Dedifferentiated amniotic fluid mesenchymal stem cell (primary cell): Measurements from ENCODE around the gene MAPK1IP1L.

Experiments
- DNase-seq: peaks from one replicate; pipeline ENCODE4 v3.0.0-alpha.2; 2016; ENCODE audit errors: extremely low spot score

Gene MAPK1IP1L

DNA sequence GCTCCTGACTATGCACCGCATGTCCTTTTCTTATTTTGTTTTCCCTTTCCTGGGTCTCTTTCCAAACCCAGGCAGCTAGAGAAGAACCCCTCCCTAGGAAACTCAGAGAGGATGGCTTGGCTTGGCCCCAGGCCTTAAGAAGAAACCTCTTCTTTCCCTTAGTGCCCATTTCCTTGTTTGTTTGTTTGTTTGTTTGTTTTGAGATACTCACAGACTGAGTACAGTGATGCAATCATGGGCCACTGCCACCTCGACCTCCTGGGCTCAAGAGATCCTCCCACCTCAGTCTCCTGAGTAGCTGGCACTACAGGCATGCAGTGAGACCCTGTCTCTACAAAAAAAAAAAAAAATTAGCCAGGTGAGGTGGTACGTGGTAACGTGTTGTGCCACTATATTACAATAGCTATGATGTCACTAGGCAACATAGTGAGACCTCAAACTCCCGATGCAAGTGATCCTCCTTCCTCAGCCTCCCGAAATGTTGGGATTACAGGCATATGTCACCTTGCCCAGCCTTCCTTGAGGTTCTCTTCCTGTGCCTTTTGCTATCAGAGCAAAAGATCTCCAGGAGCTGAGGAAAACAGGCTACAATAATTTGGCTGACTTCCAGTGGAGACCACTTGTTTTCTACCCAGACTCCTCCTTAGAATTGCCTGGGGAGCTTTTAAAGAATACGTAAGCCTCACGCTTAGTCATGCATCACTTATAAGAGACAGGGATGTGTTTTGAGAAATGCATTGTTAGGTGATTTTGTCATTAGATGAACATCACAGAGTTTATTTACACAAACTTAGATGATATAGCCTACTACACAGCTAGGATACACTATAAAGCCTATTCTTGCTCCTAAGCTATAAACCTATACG is 43.1 kb downstream of the MAPK1IP1L start:
- no peak for DNase-seq

DNA sequence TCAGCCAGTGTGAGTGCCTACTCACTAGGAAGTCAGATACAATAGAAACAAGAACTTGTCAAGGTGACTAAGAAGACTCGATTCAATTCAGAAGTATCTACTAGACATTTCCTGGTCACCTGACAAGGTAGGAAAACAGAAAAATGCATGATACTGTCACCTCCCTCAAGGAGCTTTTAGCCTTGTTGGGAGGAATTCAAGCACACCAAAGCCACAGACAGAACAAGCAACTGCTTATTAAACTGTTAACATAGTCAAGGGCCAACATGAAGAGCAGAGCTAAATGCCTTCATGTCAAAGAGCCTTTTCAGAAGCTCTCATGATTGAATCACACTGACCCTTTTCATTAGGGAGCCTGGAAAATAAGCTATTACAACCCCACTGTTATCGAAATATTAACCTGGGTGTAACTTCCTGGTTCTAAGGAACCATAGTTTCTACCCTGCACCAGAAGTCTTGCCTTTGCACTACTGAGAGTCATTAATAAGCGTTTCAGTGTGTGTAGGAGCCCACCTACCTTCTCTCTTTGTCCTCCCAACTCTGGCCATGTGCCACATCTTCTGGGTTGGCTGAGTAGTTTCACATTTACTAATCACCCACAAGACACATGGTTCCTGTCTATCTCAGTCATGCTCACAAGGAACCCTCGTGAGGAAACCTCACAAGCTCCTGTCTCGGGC is 46.6 kb downstream of the MAPK1IP1L start:
- DNase-seq, result no peak

DNA sequence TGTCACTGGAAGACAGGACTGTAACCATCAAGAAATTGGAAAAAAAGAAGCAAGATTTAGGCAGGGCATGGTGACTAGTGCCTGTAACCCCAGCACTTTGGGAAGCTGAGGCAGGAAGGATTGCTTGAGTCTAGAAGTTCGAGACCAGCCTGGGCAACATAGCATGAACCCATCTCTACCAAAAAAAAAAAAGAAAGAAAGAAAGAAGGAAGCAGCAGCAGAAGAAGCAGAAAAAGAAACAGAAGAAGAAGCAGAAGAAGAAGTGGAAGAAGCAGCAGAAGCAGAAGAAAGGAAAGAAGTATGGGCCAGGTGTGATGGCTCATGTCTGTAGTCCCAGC is 47.1 kb downstream of the MAPK1IP1L start:
- DNase-seq, result no peak

DNA sequence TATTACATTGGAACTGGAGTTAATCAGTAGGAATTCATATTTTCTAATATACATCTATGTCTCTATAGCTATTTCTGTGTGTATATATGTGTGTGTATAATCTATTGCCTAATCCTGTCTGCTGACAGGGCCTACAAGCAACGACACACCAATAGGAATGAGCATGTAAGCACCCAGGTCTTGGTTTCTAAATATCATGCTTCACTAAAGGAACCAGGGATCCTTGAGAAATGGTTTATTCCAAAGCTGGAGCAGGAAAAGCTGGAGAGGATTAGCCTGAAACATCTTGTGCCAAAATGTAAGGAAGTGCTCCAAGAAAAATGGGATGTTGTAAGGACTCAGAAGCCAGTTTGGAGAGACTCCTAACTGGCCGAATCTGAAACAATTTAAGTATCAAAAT is 48.3 kb downstream of the MAPK1IP1L start:
- DNase-seq, result peak; percentile 55

DNA sequence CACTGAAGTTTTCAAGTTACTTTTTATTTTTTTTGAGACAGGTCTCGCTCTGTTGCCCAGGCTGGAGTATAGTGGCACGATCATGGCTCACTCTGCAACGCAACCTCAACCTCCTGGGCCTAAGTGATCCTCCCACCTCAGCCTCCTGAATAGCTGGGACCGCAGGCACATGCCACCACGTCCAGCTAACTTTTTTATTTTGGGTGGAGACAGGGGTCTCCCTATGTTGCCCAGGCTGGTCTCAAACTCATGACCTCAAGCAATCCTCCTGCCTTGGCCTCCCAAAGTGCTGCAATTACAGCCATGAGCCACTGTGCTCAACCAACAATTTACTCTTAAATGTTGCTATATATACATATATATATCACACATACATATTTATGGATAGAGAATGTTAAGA is 50.3 kb downstream of the MAPK1IP1L start:
- DNase-seq, result no peak

DNA sequence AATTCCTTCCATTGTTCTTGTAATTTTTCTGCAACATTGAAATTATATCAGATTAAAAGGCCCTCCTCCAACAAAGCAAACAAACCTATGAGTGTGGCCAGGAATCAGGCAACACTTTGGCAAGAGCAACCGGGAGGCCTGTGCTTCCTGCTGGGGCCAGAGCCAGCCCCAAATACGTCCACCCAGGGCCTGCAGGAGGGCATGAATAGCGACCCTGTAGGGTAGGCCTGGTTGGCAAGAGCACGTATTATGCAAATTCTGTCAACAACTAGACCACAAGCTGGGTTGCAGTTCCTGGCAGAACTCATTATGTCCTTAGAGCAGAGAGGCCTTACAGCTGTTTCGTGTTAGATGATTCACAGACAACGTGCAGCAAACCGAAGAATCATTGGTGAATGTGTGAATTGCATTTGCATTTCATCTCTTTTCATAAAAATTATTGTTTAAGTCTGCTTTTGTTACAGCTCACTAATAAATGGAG is 50.7 kb downstream of the MAPK1IP1L start:
- DNase-seq, result peak; percentile 97

DNA sequence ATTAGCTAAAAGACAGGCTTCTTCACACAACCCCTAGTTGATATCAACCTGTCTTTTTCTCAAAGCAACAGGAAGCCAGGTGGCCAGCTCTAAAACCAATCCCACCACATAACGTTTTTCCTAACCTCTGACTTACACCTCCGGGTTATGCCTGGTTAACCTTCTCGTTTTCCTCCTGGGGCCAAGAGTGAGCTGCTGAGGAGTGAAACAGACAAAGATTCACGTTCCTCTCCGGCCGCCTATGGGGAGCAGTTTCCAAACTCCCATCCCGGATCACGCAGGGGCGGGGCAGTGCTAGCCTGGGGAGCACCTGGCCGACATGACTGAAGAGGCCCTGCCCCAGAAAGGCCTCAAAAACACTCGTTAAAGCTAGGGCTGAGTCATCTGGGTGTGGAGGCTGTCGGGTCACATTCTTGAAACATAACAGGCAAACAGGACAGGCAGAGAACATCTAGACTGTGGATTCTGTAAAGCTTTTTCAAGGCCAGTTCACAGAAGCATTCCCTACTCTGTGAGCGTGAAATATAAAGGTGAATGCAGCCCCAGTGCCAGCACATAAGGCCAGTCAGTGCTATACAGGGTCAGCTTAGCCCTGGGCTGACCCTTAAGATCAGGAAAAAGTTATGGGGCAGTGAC is 51.7 kb downstream of the MAPK1IP1L start:
- DNase-seq, result peak; percentile 88

DNA sequence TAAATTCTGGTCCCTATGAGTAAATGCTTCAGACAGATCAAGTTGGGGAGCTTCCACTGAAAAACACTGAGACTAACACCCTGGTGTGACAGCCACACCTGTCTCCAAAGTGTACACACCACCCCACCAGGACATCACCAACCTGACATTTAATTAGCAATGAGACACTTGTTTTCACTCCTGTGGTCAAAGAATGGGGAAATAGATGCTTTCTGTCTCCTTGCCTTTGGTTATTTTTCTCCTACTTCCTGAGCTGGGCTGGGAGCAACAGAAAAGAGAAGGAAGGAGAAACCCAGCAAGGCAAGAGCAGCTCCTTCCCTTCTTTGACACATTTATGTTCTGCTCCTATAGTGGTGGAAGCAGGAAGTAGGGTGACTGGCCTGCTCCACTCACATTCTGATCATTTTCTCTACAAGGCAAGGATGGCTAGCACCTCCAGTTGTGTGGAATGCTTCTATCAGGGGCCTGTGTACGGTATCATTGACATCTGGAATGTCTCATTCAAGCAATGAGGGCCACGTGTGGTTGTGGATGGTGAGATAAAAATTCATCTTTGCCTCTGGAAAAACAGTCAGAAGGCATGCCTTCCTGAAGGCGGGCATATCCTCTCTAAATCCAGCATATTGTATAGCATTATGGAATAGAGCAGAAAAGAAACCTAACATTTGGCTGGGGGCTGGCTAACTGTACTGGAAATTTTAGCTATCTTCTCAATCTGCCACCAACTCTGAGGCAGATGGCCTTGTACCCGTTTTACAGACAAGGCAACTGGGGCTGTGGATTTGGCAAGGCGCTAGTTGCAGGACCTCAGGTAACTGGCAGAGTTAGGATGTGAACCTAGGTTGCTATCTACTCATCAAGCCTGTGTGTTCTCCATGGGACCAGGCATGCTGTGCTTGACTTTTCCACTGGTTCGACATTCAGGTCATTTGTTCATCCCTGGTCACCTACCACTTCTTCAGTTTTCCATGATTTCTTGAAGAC is 52.8 kb downstream of the MAPK1IP1L start:
- DNase-seq, result no peak

DNA sequence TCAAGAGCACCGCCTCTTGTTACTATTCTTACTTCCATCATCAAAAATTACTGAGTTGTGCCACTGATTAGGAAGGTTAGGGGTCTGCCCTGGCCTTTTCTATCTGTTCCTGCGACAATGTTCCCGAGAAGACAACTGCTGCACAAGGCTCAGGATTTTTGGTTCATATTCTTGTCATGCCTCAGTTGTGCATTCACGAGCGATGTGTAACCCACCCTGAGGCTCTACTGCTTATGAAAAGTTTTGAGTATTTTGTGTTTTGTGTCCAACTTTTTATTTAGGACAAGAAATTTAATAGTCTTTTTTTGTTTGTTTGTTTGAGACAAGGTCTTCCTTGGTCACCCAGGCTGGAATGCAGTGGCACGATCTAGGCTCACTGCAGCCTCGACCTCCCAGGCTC is 54.5 kb downstream of the MAPK1IP1L start:
- no peak for DNase-seq

DNA sequence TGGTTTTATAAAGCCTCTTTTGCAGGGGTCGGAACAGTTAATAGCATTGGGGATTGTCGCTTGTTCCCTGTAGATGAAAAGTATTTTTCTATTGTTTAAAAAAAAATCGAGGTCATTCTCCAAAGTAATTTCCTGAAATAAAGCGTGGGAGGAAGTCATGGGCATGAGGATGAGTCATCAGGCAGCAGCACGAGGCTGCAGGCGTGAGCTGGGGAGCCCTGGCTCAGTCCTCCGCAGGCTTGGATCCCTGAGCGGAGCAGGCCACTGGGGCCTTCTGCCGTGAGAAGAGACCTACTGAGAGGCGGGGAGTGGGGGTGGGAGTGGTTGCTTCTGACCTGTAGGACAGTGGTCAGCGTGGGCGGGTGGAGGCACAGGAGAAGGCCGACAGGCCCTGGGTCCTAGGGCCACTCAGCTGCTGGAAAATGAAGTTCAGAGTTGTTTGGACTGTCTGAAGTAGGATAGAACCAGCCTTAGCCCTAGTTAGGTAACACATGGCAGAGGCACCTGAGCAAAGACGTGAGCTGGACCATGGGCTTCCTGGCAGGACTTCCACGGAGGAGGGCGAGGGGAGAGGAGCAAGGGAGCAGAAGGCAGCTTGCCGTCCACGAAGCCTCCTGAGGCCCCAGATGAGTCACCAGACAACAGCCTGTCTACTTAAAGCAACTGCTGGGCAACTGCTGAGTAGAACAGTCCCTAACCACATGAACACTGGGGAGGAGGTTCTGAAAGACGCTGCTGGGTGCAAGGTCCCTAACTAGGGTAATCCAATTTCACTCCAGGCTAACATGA is 56.5 kb downstream of the MAPK1IP1L start:
- peak; percentile 96 for DNase-seq

DNA sequence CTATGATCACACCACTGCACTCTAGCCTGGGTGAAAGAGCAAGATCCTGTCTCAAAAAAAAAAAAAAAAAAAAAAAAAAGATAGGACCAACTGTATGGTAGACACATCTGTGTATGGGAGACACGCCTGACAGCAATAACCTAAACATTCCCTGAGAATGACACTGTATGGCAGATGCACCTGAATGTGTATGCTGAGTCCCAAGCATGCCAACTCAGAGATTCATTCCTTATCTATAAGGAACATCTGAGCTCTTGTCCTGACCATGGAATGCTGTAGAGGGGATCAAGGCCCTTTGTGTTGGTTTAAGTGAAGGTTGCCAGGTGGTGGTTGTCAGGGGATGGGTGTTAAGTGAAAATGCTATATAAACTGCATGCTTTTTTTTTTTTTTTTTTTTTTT is 58.4 kb downstream of the MAPK1IP1L start:
- no peak for DNase-seq

DNA sequence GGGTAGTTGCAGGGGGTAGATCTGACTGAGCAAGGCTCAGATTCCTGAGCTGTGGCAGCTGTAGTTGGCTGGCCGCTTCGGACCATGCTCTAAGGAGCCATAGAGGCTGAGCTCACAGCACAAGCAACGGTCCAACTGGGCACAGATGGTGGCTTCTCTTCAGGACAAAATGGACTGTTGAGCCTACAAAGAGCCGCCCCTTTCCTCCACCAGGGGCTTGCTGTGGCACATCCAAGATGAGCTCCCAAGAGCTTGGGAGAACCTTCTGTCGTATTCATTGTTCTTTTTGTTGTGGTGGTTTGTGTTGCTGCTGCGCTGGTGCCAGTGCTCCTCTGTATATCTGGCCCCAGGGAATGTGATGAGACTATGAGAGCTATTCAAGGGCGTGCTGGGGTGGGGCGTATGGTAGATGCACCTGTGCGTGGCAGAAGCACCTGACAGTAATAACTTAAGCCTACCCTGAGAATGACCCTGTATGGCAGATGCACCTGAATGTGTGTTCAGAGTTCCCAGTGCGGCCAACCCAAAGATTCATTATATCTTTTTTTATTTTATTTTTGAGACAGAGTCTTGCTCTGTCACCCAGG is 59.8 kb downstream of the MAPK1IP1L start:
- no peak for DNase-seq

DNA sequence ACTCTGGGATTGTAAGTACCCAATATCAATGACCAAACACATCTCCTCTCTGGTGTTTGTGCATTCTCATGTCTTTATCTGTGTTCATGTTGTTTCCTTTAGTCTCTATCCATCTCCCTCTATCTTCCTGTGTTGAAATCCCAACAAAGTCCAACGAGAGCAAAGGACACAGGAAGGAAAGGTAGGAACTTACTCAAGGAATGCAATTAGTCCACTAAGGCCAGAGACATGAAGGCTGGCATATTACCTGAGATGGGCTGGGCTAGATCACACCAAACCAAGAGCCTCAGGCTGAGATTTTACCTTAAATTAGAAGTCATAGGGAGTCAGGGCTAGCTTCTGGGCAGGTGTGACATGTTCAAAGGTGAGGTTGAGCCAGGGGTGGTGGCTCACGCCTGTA is 63.3 kb downstream of the MAPK1IP1L start:
- no peak for DNase-seq

DNA sequence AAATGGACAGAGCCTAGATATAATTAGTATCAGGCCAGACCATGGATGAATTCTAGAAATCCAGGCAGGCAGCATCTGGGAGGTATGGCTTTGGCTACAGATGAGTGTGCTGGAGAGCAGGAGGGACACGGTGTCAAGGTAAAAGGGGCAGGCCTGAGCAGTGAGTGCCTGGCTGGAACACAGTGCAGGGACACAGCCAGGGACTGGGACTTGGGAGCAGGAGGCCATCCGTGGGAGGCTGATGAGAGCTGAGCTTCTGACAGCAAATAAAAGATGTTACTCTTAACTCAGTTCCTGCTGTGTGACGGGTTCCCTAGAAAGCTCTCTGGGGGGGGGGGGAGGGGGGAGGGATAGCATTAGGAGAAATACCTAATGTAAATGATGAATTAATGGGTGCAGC is 64.0 kb downstream of the MAPK1IP1L start:
- no peak for DNase-seq

DNA sequence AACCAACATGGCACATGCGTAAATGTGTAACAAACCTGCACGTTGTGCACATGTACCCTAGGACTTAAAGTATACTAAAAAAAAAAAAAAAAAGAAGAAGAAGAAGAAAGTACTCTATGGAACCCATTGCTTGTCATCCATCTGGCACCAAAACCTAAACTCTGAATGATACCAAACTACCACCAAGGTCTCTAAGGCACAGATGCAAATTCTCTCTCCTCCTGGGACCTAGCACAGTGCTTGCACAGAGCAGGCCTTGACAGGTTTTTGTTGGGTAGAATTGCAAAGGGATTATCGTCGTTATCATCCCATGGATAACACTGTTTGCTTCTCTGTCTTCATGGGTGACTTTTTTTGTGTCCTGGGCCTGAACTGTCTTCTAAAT is 64.4 kb downstream of the MAPK1IP1L start:
- DNase-seq, result no peak

DNA sequence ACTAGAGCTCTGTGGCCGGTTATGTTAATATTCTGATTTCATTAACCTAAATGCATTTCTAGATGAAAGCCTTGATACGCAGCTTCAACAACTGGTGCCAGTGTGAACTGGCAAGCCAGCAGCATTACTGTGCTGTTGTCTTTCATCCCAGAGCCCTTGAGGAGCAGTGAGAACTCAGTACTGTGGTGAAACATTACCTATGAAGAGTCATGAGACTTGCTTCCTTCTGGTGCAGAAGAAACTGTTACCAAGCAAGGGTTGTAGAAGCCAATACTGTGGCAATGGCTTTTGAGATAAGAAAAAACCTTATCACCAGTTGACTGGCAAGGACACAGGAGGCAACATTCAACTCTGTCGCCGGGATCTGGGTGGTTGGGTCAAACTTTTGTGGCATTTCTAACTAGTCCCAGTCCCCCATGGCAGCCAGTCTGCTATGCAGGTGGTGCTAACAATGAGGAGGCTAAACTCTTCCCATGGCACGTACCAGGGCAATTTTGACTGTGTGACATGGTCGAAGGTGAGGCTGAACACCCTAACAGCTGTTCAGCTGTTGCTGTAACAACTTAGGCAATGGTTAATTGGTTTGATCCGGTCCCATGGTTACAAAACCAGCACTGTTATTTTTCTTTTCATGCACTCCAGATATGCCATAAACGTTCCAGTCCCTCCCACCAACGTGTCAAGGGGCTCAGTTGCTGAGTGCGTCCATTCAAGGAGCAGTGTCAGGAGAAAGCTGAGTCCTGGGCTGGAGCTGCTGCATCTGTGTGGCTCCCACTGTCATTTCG is 65.0 kb downstream of the MAPK1IP1L start:
- DNase-seq, result no peak

DNA sequence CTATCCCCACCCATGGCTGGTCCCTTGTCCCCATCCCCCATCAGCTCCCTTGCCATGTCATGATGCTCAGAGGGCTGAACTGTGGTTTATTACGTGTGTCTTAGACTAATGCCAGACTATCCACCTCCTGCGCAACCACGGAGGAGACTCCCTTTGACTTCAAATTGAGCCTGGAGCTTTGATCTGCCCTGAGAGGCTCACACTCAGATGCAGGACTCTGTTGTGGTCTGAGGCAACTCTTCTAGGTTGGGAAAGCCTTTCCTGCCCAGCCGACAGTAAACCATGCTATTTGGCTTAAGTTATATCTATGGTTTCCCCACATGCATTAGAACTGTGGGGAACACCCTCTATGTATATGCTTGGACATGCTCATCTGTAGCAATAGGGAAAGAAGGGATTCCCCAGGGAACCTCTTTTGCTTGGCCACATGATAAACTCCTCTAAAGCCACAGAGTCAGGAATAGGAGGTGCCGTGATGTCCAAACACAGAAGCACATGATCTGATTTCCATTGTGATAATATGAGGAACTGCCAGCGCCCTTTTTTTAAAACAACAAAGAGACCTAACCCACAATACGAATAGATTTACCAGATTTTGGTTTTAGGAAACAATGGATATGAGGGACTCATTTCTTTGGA is 66.5 kb downstream of the MAPK1IP1L start:
- DNase-seq, result no peak

DNA sequence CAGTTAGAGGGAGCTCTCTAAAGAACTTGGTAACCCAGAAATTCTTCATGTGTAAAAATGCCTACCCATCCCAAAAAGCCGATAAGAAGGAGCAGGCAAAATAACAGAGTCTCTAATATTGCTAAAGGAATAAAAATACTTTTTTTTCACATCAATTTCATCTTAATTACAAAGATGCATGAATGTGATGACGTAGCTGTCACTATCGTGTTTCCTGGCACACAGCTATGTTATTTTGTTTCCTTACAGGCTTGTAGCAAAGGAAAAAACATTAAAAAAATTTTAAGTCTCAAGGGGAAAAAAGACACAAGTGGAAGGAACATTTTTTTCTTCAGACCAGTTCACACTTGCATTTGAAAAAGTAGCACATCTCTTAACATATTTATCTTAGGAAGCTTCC is 67.3 kb downstream of the MAPK1IP1L start:
- no peak for DNase-seq
